IPS-15b (cell line): ENCODE data around the gene SULT1B1.
"Not testable (repeated sequence)": the region's sequence is repeated elsewhere in the genome, so short reads cannot be mapped to it uniquely, and the experiment has no call there.

Experiments used
- H3K27me3 ChIP-seq: one replicate; pipeline ENCODE4 v1.6.1; 2013; ENCODE audit warnings: low read length; ENCODE audit not compliant: control insufficient read depth, insufficient read depth
- H3K36me3 ChIP-seq: one replicate; pipeline ENCODE4 v1.6.1; 2013; ENCODE audit warnings: low read length; ENCODE audit not compliant: control insufficient read depth, insufficient read depth
- H3K4me1 ChIP-seq: one replicate; pipeline ENCODE4 v1.6.1; 2013; ENCODE audit warnings: mild to moderate bottlenecking, low read length; ENCODE audit not compliant: control insufficient read depth, insufficient read depth
- H3K4me3 ChIP-seq: one replicate; pipeline ENCODE4 v1.5.1; 2013; ENCODE audit warnings: low read depth, low read length
- H3K9ac ChIP-seq: one replicate; pipeline ENCODE4 v1.6.1; 2013; ENCODE audit warnings: low read depth, mild to moderate bottlenecking, low read length
- H3K9me3 ChIP-seq: one replicate; pipeline ENCODE4 v1.6.1; 2013; ENCODE audit warnings: mild to moderate bottlenecking, low read length; ENCODE audit not compliant: control insufficient read depth, insufficient read depth

SULT1B1 gene

GRCh38 chr4:69775321-69775867, 15.0 kb upstream of the SULT1B1 start:
- no peaks in the 10 kb centered on the region for H3K4me1 ChIP-seq
- no peak overlapping the region for H3K9ac ChIP-seq
- H3K4me3 ChIP-seq = no peak overlapping the region
- H3K36me3 ChIP-seq = no peaks in the 10 kb centered on the region
- H3K27me3 ChIP-seq = no peaks in the 10 kb centered on the region
- no peaks in the 10 kb centered on the region for H3K9me3 ChIP-seq

DNA sequence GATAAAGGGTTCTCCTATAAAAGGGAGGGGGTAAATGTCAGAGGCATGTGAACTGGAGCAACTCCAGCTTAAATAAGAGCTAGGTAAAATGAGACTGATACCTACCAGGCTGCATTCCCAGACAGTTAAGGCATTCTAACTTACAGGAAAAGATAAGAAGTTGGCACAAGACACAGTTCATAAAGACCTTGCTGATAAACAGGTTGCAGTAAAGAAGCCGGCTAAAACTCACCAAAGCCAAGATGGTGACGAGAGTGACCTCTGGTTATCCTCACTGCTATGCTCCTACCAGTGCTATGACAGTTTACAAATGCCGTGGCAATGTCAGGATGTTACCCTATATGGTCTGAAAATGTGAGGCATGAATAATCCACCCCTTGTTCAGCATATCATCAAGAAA, 13.1 kb upstream of the SULT1B1 start:
- H3K27me3 ChIP-seq = no peaks in the 10 kb centered on the region
- H3K9ac ChIP-seq = no peak overlapping the region
- no peak overlapping the region for H3K4me3 ChIP-seq
- no peaks in the 10 kb centered on the region for H3K9me3 ChIP-seq
- H3K4me1 ChIP-seq = no peaks in the 10 kb centered on the region
- H3K36me3 ChIP-seq = no peaks in the 10 kb centered on the region

DNA sequence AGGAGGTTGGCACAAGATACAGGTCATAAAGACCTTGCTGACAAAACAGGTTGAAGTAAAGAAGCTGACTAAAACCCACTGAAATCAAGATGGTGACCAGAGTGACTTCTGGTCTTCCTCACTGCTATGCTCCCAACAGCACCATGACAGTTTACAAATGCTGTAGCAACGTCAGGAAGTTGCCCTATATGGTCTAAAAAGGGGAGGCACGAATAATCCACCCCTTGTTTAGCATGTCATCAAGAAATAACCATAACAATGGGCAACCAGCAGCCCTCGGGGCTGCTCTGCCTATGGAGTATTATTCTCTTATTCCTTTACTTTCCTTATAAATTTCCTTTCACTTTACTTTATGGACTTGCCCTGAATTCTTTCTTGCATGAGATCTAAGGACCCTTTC, 8.1 kb upstream of the SULT1B1 start:
- not testable (repeated sequence) for H3K9me3 ChIP-seq, H3K36me3 ChIP-seq, H3K4me3 ChIP-seq, H3K9ac ChIP-seq, H3K4me1 ChIP-seq, H3K27me3 ChIP-seq

DNA sequence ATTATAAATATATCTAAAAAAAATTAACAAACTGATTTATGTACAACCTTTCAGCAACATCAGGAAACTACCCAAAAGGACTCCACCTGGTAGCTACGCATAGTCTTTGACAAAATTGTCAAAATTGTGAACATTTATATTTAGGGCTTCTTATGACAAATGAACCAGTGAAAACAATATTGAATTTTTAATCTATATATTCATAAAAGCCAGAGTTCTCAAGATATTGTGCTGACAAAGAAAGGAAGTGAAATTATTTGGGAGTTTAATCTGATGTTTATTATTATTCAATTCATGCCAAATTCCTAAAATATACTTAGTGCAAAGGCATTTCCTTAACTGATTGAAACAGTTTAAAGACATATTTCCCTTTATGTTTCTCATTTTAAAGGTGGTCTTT, 5.3 kb upstream of the SULT1B1 start:
- H3K9me3 ChIP-seq = no peaks in the 10 kb centered on the region
- H3K9ac ChIP-seq = no peak overlapping the region
- no peak overlapping the region for H3K4me3 ChIP-seq
- H3K36me3 ChIP-seq = no peaks in the 10 kb centered on the region
- no peaks in the 10 kb centered on the region for H3K4me1 ChIP-seq
- H3K27me3 ChIP-seq = no peaks in the 10 kb centered on the region

DNA sequence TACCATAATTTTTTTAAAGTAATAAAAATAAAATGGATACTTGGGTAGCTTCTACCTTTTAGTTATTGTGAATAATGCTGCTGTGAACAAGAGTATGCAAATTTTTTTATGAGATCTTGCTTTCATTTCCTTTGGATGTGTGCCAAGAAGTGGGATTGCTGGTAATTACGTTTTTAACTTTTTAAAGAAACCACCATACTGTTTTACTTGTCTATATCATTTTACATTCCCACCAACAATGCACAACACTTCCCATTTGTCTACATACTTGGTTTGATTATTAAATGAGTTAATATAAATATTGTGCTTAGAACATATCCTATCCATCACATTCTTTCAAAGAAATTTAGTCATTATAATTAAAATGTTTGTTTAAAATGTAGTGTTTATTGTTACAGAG, 3.9 kb upstream of the SULT1B1 start:
- no peaks in the 10 kb centered on the region for H3K27me3 ChIP-seq
- H3K9me3 ChIP-seq = no peaks in the 10 kb centered on the region
- H3K9ac ChIP-seq = no peak overlapping the region
- H3K4me3 ChIP-seq = no peak overlapping the region
- H3K36me3 ChIP-seq = no peaks in the 10 kb centered on the region
- H3K4me1 ChIP-seq = no peaks in the 10 kb centered on the region

DNA sequence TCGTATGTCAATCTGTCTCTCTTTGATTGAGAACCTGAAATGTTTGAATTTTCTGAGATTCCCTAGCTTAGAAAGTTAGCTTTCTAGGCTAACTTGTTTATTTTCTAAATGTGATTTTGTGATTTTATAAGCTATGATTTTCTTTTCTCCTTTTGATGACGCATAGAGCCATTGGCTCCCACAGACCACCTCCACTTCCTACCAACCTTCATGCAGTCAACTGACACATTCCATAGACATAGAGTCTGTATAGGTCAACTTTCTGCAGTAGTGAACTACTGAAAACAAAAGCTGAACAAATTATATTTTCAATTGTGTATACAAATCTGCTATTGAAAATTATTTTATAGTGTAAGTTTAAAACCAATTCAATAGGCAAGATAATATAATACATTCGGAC, 2.8 kb upstream of the SULT1B1 start:
- Histone ChIP-seq H3K36me3 (no peaks in the 10 kb centered on the region), H3K4me3 (no peak overlapping the region), H3K9me3 (no peaks in the 10 kb centered on the region), H3K27me3 (no peaks in the 10 kb centered on the region), H3K9ac (no peak overlapping the region), H3K4me1 (no peaks in the 10 kb centered on the region)

GRCh38 chr4:69759189-69759604, 1.2 kb downstream of the SULT1B1 start:
- Histone ChIP-seq H3K9me3 (no peaks in the 10 kb centered on the region), H3K4me3 (no peak overlapping the region), H3K4me1 (no peaks in the 10 kb centered on the region), H3K9ac (no peak overlapping the region), H3K36me3 (no peaks in the 10 kb centered on the region), H3K27me3 (no peaks in the 10 kb centered on the region)

DNA sequence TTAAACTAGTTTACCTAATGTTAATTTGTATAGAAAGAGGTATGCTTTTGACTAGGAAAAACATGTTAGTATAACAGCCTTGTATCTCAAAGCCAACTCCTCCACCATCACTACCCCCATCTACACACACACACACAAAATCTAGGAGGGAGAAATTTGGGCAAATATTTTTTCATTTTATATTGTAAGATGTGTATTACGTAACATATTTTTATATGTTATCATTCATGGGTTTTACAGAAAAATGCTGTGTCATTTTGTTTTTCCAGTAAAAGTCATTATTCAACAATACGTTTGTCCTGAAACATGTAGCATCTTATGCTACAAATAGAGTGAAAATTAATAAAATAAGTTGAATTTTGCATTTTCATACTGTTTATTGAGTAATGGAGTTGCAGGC, 3.0 kb downstream of the SULT1B1 start:
- no peak overlapping the region for H3K4me3 ChIP-seq
- H3K9ac ChIP-seq = no peak overlapping the region
- H3K4me1 ChIP-seq = no peaks in the 10 kb centered on the region
- no peaks in the 10 kb centered on the region for H3K36me3 ChIP-seq
- no peaks in the 10 kb centered on the region for H3K9me3 ChIP-seq
- no peaks in the 10 kb centered on the region for H3K27me3 ChIP-seq

GRCh38 chr4:69754926-69755580, 5.4 kb downstream of the SULT1B1 start:
- Histone ChIP-seq H3K4me1 (no peaks in the 10 kb centered on the region), H3K36me3 (no peaks in the 10 kb centered on the region), H3K4me3 (no peak overlapping the region), H3K9me3 (no peaks in the 10 kb centered on the region), H3K27me3 (no peaks in the 10 kb centered on the region), H3K9ac (no peak overlapping the region)

DNA sequence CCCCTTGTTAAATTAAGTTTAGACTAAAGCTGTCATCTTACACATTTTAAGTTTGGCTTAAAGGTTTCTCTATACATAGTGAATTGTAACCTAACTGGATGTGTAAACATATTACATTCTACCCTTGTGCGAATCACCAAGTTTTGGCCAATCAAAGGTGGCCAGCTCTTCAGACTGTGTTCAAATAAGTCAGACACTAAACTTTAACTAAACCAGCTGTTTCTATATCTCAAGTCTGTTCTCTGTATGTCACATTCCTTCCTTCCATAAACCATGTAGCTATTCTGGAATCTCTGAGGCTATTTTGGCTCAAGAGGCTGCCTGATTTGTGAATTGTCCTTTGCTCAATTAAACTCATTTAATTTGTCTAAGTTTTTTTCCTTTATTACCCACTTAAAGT, 6.7 kb downstream of the SULT1B1 start:
- H3K4me3 ChIP-seq = no peak overlapping the region
- no peaks in the 10 kb centered on the region for H3K9me3 ChIP-seq
- no peaks in the 10 kb centered on the region for H3K36me3 ChIP-seq
- no peaks in the 10 kb centered on the region for H3K27me3 ChIP-seq
- no peaks in the 10 kb centered on the region for H3K4me1 ChIP-seq
- H3K9ac ChIP-seq = no peak overlapping the region

DNA sequence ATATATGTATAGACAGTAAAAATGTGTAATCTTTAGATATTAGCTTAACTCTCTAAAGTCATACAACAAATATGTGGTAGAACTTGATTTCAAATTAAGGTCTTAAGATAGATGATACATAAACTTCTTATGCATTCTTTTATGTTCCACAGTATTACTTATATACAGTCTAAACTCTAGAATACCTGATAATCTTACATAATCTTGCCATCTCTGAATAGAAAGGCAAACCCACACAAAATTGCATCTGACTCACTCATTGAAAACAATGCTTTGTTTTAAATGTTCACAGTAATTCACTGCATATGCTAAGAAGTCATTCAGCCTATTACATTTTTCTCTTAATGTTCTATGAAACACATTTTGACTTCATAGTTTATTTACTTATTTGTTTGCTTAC, 10.1 kb downstream of the SULT1B1 start:
- no peak overlapping the region for H3K9ac ChIP-seq
- no peaks in the 10 kb centered on the region for H3K4me1 ChIP-seq
- no peaks in the 10 kb centered on the region for H3K27me3 ChIP-seq
- H3K4me3 ChIP-seq = no peak overlapping the region
- no peaks in the 10 kb centered on the region for H3K36me3 ChIP-seq
- H3K9me3 ChIP-seq = no peaks in the 10 kb centered on the region

DNA sequence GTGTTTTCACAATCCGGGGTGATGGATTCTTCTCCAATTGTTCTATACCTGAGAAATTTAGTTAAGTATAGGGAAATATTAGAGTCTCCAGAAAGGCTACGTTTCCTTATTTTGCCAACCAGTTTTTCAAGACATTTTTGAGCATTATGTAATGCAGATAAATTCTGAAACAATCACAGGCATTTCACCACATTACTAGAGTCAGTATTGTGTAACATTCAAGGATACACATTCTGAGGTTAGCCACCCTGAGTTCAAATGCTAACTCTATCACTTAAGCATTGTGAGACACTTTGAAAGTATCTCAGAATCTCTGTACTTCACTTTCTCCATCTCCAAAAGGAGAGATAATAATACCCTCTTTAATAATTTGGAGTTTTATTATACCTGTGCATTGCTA, 10.6 kb downstream of the SULT1B1 start:
- H3K4me1 ChIP-seq = no peaks in the 10 kb centered on the region
- H3K4me3 ChIP-seq = no peak overlapping the region
- H3K9me3 ChIP-seq = no peaks in the 10 kb centered on the region
- no peaks in the 10 kb centered on the region for H3K36me3 ChIP-seq
- H3K27me3 ChIP-seq = no peaks in the 10 kb centered on the region
- no peak overlapping the region for H3K9ac ChIP-seq
